Tibial nerve (tissue), 4 donors: Measurements from ENCODE around the gene PTPRK. TPM values are rescaled to one million over a fixed set of nuclear protein-coding genes. Genes with fewer than 3 reads are reported as not detected.
"Not testable (repeated sequence)": the region's sequence is repeated elsewhere in the genome, so short reads cannot be mapped to it uniquely, and the experiment has no call there.

Experiments
- DNase-seq, 2 donors: peaks; one replicate each; pipeline ENCODE4 v3.0.0-alpha.2; 2019; ENCODE audit warnings: low spot score in 2 of 2
- H3K27ac ChIP-seq, 4 donors: fragments of 200-600 bp; sonication (generic) in 3 of 4; one replicate each; pipeline ENCODE4 v1.5.1; 2017 to 2019; ENCODE audit warnings: mild to moderate bottlenecking in 1 of 4
- H3K27me3 ChIP-seq, 2 donors: fragments of 200-600 bp; sonication (generic) in 1 of 2; one replicate each; pipeline versions ENCODE4 v1.5.1 to v1.6.0; 2017 to 2019
- H3K36me3 ChIP-seq, 3 donors: fragments of 200-600 bp; sonication (generic); one replicate each; pipeline ENCODE4 v1.5.1; 2018 to 2019
- H3K4me1 ChIP-seq, 4 donors: fragments of 200-600 bp; sonication (generic) in 3 of 4; one replicate each; pipeline ENCODE4 v1.5.1; 2017 to 2019
- H3K4me3 ChIP-seq, 4 donors: fragments of 200-600 bp; sonication (generic) in 3 of 4; one replicate each; pipeline ENCODE4 v1.5.1; 2017 to 2019; ENCODE audit warnings: mild to moderate bottlenecking in 1 of 4, moderate library complexity in 1 of 4
- H3K9me3 ChIP-seq, 4 donors: fragments of 200-600 bp; sonication (generic) in 3 of 4; one replicate each; pipeline ENCODE4 v1.5.1; 2017 to 2019
- EP300 ChIP-seq, 2 donors: sonication (generic); formaldehyde crosslinking; IDR thresholded peaks; one replicate each; pipeline ENCODE4 v1.6.1; 2017; ENCODE audit warnings: antibody characterized with exemption in 2 of 2, mild to moderate bottlenecking in 1 of 2
- POLR2A ChIP-seq, 2 donors: fragments of 450-650 bp; IDR thresholded peaks; one replicate each; pipeline ENCODE4 v1.6.1; 2017; ENCODE audit warnings: antibody characterized with exemption in 2 of 2, mild to moderate bottlenecking in 2 of 2, moderate library complexity in 2 of 2
- WGBS, 2 donors: methylation state at CpG; one replicate each; pipeline ENCODE4 v1.1.5; 2018; 5-methylcytosine and 5-hydroxymethylcytosine counted together
- total RNA-seq, 4 donors: library from RNA; depleted of rRNA; stranded (reverse); fragments of >200 nt; gene quantifications; one replicate each; pipeline ENCODE4 v1.1.0, GENCODE V29; 2016
- TF ChIP-seq, protein P1 (sequence below), 5 experiments: fragments of 200-600 bp in 3 of 5; fragments of 450-650 bp in 2 of 5; sonication (generic) in 3 of 5; IDR thresholded peaks; one replicate each; pipeline ENCODE4 v1.5.1; 2016 to 2019; ENCODE audit warnings: antibody characterized with exemption in 5 of 5, mild to moderate bottlenecking in 3 of 5, moderate library complexity in 2 of 5

PTPRK gene
- total RNA-seq, 4 donors from 2014 or later: 17.4 to 26.1 (median 21.2) TPM

DNA sequence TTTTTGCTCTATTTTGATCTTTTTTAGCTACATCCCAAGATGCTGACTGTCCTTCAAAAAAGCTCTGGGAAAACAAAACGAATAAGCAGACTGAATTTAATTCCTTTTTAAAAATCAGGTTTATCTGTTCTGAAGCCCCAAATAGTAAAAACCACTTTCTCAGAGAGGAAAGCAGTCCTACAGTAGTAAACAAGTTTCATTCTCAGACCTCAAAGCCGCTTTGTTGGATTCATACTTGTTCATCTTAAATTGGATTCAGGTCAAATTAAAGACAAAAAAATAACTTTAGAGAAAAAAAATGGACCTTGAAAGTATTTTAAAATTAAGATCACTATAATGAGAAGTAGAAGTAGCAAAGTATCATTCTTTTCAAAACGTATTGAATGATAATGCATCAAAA lies 523.5 kb downstream of the PTPRK start:
- Histone ChIP-seq H3K4me3 (no peak overlapping the region), H3K4me1 (no peaks in the 10 kb centered on the region)
- 91% methylated on average over 3 of the region's 3 CpGs for WGBS, 2 donors

DNA sequence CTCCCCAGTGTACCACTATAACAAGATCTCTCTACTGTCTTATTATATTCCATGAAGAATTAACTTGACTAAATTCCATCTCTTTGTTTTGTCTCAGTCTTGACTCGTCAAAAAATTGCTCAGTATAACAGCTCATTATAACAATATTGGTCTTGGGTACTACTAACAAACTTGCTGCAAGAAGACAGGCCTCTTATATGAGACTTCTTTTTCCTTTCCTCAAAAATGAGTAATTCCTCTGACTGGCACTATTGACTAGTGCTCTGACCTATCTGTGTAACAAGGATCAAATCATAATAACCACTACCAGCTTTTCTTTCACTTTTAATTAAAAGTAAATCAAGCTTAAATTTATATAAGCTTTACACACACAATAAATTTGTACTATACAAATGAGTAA lies 528.3 kb downstream of the PTPRK start:
- no peaks in the 10 kb centered on the region for H3K9me3 ChIP-seq
- no peak overlapping the region for H3K4me3 ChIP-seq
- 33 to 38% methylated on average over 1 of the region's 1 CpG for WGBS, 2 donors

More for the DNA sequence above, 523.5 kb downstream of the PTPRK start:
- TF ChIP-seq, protein P1, sequence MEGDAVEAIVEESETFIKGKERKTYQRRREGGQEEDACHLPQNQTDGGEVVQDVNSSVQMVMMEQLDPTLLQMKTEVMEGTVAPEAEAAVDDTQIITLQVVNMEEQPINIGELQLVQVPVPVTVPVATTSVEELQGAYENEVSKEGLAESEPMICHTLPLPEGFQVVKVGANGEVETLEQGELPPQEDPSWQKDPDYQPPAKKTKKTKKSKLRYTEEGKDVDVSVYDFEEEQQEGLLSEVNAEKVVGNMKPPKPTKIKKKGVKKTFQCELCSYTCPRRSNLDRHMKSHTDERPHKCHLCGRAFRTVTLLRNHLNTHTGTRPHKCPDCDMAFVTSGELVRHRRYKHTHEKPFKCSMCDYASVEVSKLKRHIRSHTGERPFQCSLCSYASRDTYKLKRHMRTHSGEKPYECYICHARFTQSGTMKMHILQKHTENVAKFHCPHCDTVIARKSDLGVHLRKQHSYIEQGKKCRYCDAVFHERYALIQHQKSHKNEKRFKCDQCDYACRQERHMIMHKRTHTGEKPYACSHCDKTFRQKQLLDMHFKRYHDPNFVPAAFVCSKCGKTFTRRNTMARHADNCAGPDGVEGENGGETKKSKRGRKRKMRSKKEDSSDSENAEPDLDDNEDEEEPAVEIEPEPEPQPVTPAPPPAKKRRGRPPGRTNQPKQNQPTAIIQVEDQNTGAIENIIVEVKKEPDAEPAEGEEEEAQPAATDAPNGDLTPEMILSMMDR (IDR thresholded peaks at IDR 0.05): no peak
- TF ChIP-seq POLR2A (IDR thresholded peaks at IDR 0.05) (no peak), EP300 (IDR thresholded peaks at IDR 0.05) (no peak)
- no peak for DNase-seq
- H3K27ac ChIP-seq: no peak overlapping the region
- no peaks in the 10 kb centered on the region for H3K27me3 ChIP-seq
- H3K36me3 ChIP-seq: no peaks in the 10 kb centered on the region
- H3K9me3 ChIP-seq: no peaks in the 10 kb centered on the region

DNA sequence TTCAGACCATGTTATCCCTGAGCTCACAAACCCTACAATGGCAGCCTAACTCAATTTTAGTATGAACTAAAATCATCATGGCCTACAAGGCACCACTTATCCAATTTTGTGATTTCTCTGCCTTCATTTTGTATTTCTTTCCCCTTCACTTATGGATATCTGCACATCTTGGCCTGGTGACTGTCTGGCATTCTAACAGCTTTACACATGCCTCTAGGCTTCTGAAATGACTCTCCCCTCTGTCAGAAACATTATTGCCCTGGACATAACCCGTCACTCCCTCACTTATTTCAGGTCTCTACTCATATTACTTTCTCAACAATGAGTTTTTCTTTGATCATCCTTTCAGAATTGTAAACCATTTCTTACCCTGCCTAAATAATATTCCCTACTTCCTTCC lies 530.3 kb downstream of the PTPRK start:
- H3K27me3 ChIP-seq: no peaks in the 10 kb centered on the region
- no peak overlapping the region for H3K4me3 ChIP-seq
- no peaks in the 10 kb centered on the region for H3K36me3 ChIP-seq
- H3K27ac ChIP-seq: no peak overlapping the region
- H3K9me3 ChIP-seq: no peaks in the 10 kb centered on the region
- DNase-seq: no peak
- no peaks in the 10 kb centered on the region for H3K4me1 ChIP-seq
- TF ChIP-seq, protein P1 (IDR thresholded peaks at IDR 0.05): no peak
- TF ChIP-seq EP300 (IDR thresholded peaks at IDR 0.05): no peak
- TF ChIP-seq POLR2A (IDR thresholded peaks at IDR 0.05): no peak
- 84 to 85% methylated on average over 1 of the region's 1 CpG for WGBS, 2 donors

More for the DNA sequence above, 528.3 kb downstream of the PTPRK start:
- Histone ChIP-seq H3K4me1 (no peaks in the 10 kb centered on the region), H3K27me3 (no peaks in the 10 kb centered on the region), H3K36me3 (no peaks in the 10 kb centered on the region), H3K27ac (no peak overlapping the region)
- TF ChIP-seq, protein P1 (IDR thresholded peaks at IDR 0.05): no peak
- TF ChIP-seq POLR2A (IDR thresholded peaks at IDR 0.05) (no peak), EP300 (IDR thresholded peaks at IDR 0.05) (no peak)
- DNase-seq: no peak

DNA sequence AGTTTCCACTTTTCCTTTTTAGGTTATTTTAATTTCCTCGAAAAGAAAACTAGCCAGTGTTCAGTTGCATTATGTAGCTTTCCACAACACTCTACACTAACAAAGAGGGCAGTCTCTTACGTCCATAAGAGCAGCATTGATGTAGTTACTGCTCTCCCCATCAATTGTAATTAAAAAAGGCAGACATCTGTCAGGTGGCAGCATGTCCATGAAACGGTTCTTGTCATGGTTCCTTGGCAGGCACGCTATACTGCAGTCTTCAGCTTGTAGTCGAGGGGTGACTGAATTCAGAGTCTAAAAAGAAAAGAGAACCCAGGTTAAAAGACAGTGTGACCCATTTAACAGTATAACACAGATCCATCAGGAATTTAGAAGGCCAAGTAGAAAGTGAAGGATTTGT lies 539.4 kb downstream of the PTPRK start:
- Histone ChIP-seq H3K9me3 (no peaks in the 10 kb centered on the region), H3K27ac (no peak overlapping the region), H3K27me3 (no peaks in the 10 kb centered on the region), H3K4me3 (no peak overlapping the region), H3K4me1 (no peaks in the 10 kb centered on the region), H3K36me3 (peaks cover 0 to 52% (median 0%) of the 10 kb centered on the region in 3 donors)
- no peak for DNase-seq
- 57 to 61% methylated on average over 5 of the region's 5 CpGs for WGBS, 2 donors
- TF ChIP-seq EP300 (IDR thresholded peaks at IDR 0.05) (no peak), POLR2A (IDR thresholded peaks at IDR 0.05) (no peak)
- TF ChIP-seq, protein P1 (IDR thresholded peaks at IDR 0.05): no peak

DNA sequence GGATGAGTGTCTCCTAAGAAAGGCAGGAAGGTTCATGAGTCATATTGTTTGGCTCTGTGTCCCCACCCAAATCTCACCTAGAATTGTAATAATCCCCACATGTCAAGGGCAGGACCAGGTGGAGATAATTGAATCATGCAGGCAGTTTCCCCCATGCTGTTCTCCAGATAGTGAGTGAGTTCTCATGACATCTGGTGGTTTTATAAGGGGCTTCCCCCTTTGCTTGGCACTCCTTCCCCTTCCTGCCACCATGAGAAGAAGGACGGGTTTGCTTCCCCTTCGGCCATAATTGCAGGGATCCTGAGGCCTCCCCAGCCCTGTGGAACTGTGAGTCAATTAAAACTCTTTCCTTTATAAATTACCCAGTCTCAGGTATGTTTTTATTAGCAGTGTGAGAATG lies 542.2 kb downstream of the PTPRK start:
- not testable (repeated sequence) for H3K27me3 ChIP-seq, H3K4me1 ChIP-seq, H3K27ac ChIP-seq, DNase-seq, H3K4me3 ChIP-seq, H3K9me3 ChIP-seq
- H3K36me3 ChIP-seq: peaks cover 0 to 66% (median 0%) of the 10 kb centered on the region in 3 donors
- 84 to 88% methylated on average over 2 of the region's 2 CpGs for WGBS, 2 donors

DNA sequence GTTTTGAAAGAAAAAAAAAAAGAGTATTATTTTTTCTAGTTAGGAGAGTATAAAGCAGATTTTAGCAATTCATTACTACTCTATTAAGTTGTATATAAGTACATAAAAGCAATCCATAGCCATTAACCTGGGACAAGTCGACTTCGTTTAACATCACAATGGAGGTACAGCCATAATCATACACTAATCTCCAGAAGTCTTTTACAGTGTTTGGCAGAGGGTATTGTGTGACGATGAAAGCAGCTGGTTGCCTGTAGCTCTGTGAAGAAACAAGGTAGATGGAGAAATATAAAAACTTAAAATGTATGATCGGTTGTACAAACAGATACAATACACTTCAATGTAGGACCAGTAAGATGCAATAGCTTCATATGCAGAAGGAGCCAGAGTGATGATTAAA lies 543.6 kb downstream of the PTPRK start:
- Histone ChIP-seq H3K27me3 (no peaks in the 10 kb centered on the region), H3K9me3 (no peaks in the 10 kb centered on the region), H3K4me3 (no peak overlapping the region), H3K27ac (no peak overlapping the region), H3K4me1 (no peaks in the 10 kb centered on the region), H3K36me3 (peaks cover 0 to 66% (median 0%) of the 10 kb centered on the region in 3 donors)
- TF ChIP-seq, protein P1 (IDR thresholded peaks at IDR 0.05): no peak
- TF ChIP-seq POLR2A (IDR thresholded peaks at IDR 0.05) (no peak), EP300 (IDR thresholded peaks at IDR 0.05) (no peak)
- no peak for DNase-seq
- 96 to 98% methylated on average over 4 of the region's 4 CpGs for WGBS, 2 donors
